CD4-positive, CD25-positive, alpha-beta regulatory T cell (primary cell): ENCODE measurements around the gene TXNL4B. TPM values are rescaled to one million over a fixed set of nuclear protein-coding genes. Genes with fewer than 3 reads are reported as not detected.

Experiments
- ATAC-seq, 2 donors: fragments of 150-1000 bp; cut with Tn5 transposase; one replicate each; pipeline ENCODE4 v1.10.0; 2021; ENCODE audit warnings: low read depth in 2 of 2, moderate number of reproducible peaks in 2 of 2, moderate library complexity in 1 of 2
- DNase-seq, 3 donors: peaks; one replicate each; pipeline versions ENCODE4 v3.0.0 to v3.0.0-alpha.2; 2012 to 2022; ENCODE audit warnings: mixed read lengths in 1 of 3
- H3K27ac ChIP-seq: one replicate; pipeline ENCODE4 v1.7.0; 2013; ENCODE audit warnings: mild to moderate bottlenecking, low read length; ENCODE audit not compliant: insufficient read depth, poor library complexity, severe bottlenecking
- H3K27me3 ChIP-seq: one replicate; pipeline ENCODE4 v1.7.0; 2013; ENCODE audit warnings: low read length; ENCODE audit not compliant: control insufficient read depth, insufficient read depth
- H3K36me3 ChIP-seq: one replicate; pipeline ENCODE4 v1.7.0; 2013; ENCODE audit warnings: mild to moderate bottlenecking, low read length, moderate library complexity; ENCODE audit not compliant: control insufficient read depth, insufficient read depth
- H3K4me1 ChIP-seq: 2 replicates; pipeline ENCODE4 v1.7.0; 2013; ENCODE audit warnings: mild to moderate bottlenecking, low read length; ENCODE audit not compliant: insufficient read depth, control insufficient read depth, poor library complexity, severe bottlenecking
- H3K4me3 ChIP-seq: one replicate; pipeline ENCODE4 v1.7.0; 2013; ENCODE audit warnings: low read depth, mild to moderate bottlenecking, low read length, moderate library complexity
- H3K9me3 ChIP-seq, 2 experiments: 1 replicate in 1 of 2; 2 replicates in 1 of 2; pipeline ENCODE4 v1.7.0; 2013; ENCODE audit warnings: low read length in 2 of 2, mild to moderate bottlenecking in 1 of 2, moderate library complexity in 1 of 2; ENCODE audit not compliant: control insufficient read depth in 2 of 2
- H3K27ac Mint-ChIP-seq, 3 donors: one replicate each; pipeline ENCODE4 v1.8.0; 2020 to 2022; ENCODE audit warnings: mild to moderate bottlenecking in 3 of 3, mixed read lengths in 3 of 3, moderate library complexity in 2 of 3
- H3K27me3 Mint-ChIP-seq: one replicate; pipeline ENCODE4 v1.8.0; 2022; ENCODE audit warnings: mild to moderate bottlenecking, mixed read lengths
- H3K36me3 Mint-ChIP-seq: one replicate; pipeline ENCODE4 v1.8.0; 2020; ENCODE audit warnings: mixed read lengths
- H3K4me1 Mint-ChIP-seq, 4 donors: one replicate each; pipeline ENCODE4 v1.8.0; 2020 to 2022; ENCODE audit warnings: mixed read lengths in 4 of 4, mild to moderate bottlenecking in 1 of 4
- H3K4me3 Mint-ChIP-seq, 4 donors: one replicate each; pipeline ENCODE4 v1.8.0; 2020 to 2022; ENCODE audit warnings: mild to moderate bottlenecking in 4 of 4, mixed read lengths in 4 of 4, moderate library complexity in 3 of 4
- H3K9me3 Mint-ChIP-seq, 7 donors: one replicate each; pipeline ENCODE4 v1.8.0; 2020 to 2022; ENCODE audit warnings: mixed read lengths in 7 of 7, mild to moderate bottlenecking in 3 of 7, moderate library complexity in 2 of 7
- polyA plus RNA-seq, 4 donors: library from polyadenylated mRNA; unstranded; fragments of 300-500 nt; fragmentation: Illumina TruSeq; gene quantifications; one replicate each; pipeline ENCODE4 v1.2.3, GENCODE V29; 2021
- total RNA-seq: library from RNA; stranded (reverse); gene quantifications from one replicate; pipeline ENCODE4 v1.2.3, GENCODE V29; 2022

Gene TXNL4B
- total and polyA plus RNA-seq, 5 donors from 2014 or later = 12.8 to 18.5 (median 16.2) TPM

- H3K36me3 Mint-ChIP-seq = peaks cover 22% of the 10 kb centered on the region
- no peak overlapping the region for H3K27ac Mint-ChIP-seq
- no peak overlapping the region for H3K4me3 Mint-ChIP-seq
- H3K9me3 ChIP-seq = no peaks in the 10 kb centered on the region
- no peak overlapping the region for H3K4me3 ChIP-seq
- no peak for DNase-seq
- H3K4me1 Mint-ChIP-seq = peaks cover 0 to 4% (median 0%) of the 10 kb centered on the region in 4 donors
- no peak overlapping the region for H3K27ac ChIP-seq
- no peaks in the 10 kb centered on the region for H3K36me3 ChIP-seq
- no peaks in the 10 kb centered on the region for H3K27me3 Mint-ChIP-seq
- H3K27me3 ChIP-seq = no peaks in the 10 kb centered on the region
- no peak for ATAC-seq
- H3K4me1 ChIP-seq = no peaks in the 10 kb centered on the region
- H3K9me3 Mint-ChIP-seq = no peaks in the 10 kb centered on the region
Measured at GRCh38 chr16:72036098-72036497, 57.3 kb downstream of the TXNL4B start.

Other genes starting within 250 kb of the TXNL4B start
- 46.8 TPM for gene ATXN1L, start 247.6 kb downstream of the TXNL4B start, total RNA-seq
- gene ATXN1L, start 247.6 kb downstream of the TXNL4B start, polyA plus RNA-seq = 10 to 100 TPM in 2 of 4 donors, 1 to 10 TPM in 2; 7.7 to 14.0 (median 10.3) TPM
- gene ZNF821, start 209.4 kb downstream of the TXNL4B start, total RNA-seq = 21.6 TPM
- gene ZNF821, start 209.4 kb downstream of the TXNL4B start, polyA plus RNA-seq = 10 to 100 TPM; 13.3 to 15.5 (median 15.2) TPM
- gene IST1, start 198.1 kb downstream of the TXNL4B start, total RNA-seq = 346 TPM
- gene IST1, start 198.1 kb downstream of the TXNL4B start, polyA plus RNA-seq = 100 to 1,000 TPM; 151 to 252 (median 190) TPM
- gene PKD1L3, start 93.2 kb downstream of the TXNL4B start, total RNA-seq = not detected
- not detected for gene PKD1L3, start 93.2 kb downstream of the TXNL4B start, polyA plus RNA-seq
- gene DHODH, start 84.9 kb downstream of the TXNL4B start, total RNA-seq = 7.3 TPM
- 10 to 100 TPM in 1 of 4 donors, 1 to 10 TPM in 3; 4.9 to 10.1 (median 6.0) TPM for gene DHODH, start 84.9 kb downstream of the TXNL4B start, polyA plus RNA-seq
- gene HP, start 39.1 kb downstream of the TXNL4B start, total RNA-seq = not detected
- not detected for gene HP, start 39.1 kb downstream of the TXNL4B start, polyA plus RNA-seq
- not detected for gene HPR, start 30.4 kb downstream of the TXNL4B start, total RNA-seq
- under 1 TPM in 1 of 4 donors, not detected in 3; 0.67 TPM for gene HPR, start 30.4 kb downstream of the TXNL4B start, polyA plus RNA-seq
- 113 TPM for gene DHX38, start 227 bp upstream of the TXNL4B start, total RNA-seq
- gene DHX38, start 227 bp upstream of the TXNL4B start, polyA plus RNA-seq = 10 to 100 TPM; 19.9 to 27.7 (median 23.7) TPM
- gene PMFBP1, start 78.5 kb upstream of the TXNL4B start, total RNA-seq = 2.0 TPM
- gene PMFBP1, start 78.5 kb upstream of the TXNL4B start, polyA plus RNA-seq = not detected